ENCODE measurements around the gene RNF213. TPM values are rescaled to one million over a fixed set of nuclear protein-coding genes. Genes with fewer than 3 reads are reported as not detected.

RNF213 gene
- polyA plus RNA-seq, 3 donors from 2014 or later: 12.7 to 117 (median 25.9) TPM

DNA sequence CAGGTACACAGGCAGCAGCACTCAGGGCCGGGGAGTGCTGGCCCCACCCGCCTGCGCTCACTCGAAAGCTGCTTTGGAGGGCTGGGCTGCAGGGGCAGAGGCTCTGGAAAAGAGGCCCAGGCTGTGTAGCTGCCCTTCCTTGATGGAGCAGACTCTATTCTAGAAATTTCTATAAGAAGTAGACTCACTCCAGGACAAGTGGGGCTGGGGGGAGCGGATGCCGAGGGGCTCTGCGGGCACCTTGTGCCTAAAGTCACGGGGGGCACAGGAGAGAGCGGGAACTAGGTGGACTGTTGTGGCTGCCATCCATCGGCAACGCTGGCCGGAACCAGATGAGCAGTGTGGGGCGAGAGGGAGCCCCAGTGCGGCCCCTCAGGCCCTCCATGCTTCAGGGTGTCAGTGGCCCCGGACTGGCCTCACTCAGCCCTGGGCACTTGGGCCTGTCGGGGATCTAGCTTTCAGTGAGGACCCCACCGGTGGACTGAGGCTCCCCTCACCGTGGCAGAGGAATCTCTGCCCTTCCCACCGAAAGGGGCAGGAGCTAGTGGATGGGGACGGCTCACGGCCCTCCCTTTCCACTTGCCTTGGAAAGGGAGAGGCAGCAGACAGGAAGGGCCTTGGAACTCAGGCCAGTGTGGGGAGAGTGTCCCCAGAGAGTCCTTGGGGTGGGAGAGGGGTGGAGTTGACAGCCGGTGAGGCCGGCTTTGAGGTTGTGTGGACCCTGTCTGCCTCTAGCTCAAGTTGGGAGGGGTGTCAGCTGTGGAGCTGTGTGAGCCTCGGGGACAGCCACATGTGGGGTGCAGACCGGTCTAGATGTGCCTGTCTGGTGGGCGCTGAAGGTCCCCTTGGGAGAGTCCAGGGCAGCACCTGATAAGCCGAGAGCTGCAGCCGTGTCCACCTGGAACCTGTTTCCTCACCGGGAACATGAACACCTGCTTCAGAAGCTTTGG lies 170.9 kb downstream of the RNF213 start:
- no peaks in the 10 kb centered on the region for H3K36me3 Mint-ChIP-seq
- H3K9me3 Mint-ChIP-seq: no peaks in the 10 kb centered on the region
- no peak overlapping the region for H3K4me3 Mint-ChIP-seq
- DNase-seq: no peak
- peaks cover 0 to 3% of the 10 kb centered on the region in 2 donors for H3K4me1 Mint-ChIP-seq
- H3K27ac Mint-ChIP-seq: no peak overlapping the region
- no peaks in the 10 kb centered on the region for H3K27me3 Mint-ChIP-seq (ENCODE audit: low read depth in 3 of 3)

GRCh38 chr17:80432350-80432955 lies 171.8 kb downstream of the RNF213 start:
- no peaks in the 10 kb centered on the region for H3K36me3 Mint-ChIP-seq

GRCh38 chr17:80432961-80433550 lies 172.4 kb downstream of the RNF213 start:
- Mint-ChIP-seq H3K4me1 (no peaks in the 10 kb centered on the region), H3K36me3 (no peaks in the 10 kb centered on the region), H3K27ac (no peak overlapping the region), H3K27me3 (ENCODE audit: low read depth in 3 of 3) (no peaks in the 10 kb centered on the region), H3K9me3 (no peaks in the 10 kb centered on the region), H3K4me3 (no peak overlapping the region)
- no peak for DNase-seq

More at GRCh38 chr17:80432350-80432955, 171.8 kb downstream of the RNF213 start:
- H3K9me3 Mint-ChIP-seq: no peaks in the 10 kb centered on the region
- H3K4me3 Mint-ChIP-seq: no peak overlapping the region
- no peaks in the 10 kb centered on the region for H3K27me3 Mint-ChIP-seq (ENCODE audit: low read depth in 3 of 3)
- no peak for DNase-seq
- no peaks in the 10 kb centered on the region for H3K4me1 Mint-ChIP-seq
- no peak overlapping the region for H3K27ac Mint-ChIP-seq

DNA sequence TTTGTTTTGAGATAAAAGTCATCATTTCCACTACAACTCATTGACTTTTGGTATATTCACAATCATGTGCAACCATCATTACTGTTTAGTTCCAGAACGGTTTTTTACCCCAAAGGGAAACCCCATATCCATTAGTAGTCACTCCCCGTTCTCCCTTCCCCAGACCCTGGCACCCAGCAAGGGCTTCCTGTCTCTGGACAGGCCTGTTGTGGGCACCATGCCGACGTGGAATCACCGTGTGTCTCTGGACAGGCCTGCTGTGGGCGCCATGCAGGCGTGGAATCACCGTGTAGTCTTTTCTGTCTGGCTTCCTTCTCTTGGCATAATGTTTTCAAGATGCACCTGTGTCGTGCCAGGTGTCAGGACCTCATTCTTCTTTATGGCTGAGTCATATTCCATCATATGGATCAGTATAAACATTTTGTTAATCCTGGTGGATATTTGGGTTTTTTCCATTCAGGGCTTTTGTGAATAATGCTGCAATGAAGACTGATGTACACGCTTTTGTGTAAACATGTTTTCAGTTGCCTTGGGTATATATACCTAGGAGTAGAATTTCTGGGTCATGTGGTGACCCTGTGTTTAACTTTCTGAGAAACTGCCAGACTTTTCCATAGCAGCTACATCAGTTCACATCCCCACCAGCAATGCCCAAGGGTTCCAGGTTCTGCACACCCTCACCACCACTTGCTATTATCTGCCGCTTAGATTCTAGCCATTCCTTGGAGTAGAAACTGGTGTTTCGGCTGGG lies 173.4 kb downstream of the RNF213 start:
- Mint-ChIP-seq H3K36me3 (no peaks in the 10 kb centered on the region), H3K27me3 (ENCODE audit: low read depth in 3 of 3) (no peaks in the 10 kb centered on the region), H3K4me3 (no peak overlapping the region), H3K9me3 (no peaks in the 10 kb centered on the region), H3K27ac (no peak overlapping the region), H3K4me1 (no peaks in the 10 kb centered on the region)
- no peak for DNase-seq

DNA sequence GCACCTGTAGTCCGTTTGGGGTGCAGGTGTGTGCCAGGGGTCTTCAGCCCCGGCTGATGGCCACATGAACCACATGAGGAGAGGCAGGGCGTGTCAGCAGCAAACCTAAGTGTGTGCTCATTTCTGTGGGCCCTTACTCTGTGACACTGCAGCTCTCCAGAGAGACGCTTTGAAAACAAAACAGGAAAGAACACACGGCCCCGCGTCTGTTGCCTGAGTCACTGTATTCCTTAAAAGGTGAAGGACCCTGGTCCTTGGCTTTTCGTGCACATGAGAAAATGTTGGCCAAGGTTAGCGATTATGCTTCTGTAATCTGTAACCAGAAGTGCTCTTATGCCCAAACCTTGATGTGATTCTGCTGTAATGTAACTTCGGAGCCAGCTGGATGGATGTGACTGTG lies 176.9 kb downstream of the RNF213 start:
- H3K4me1 Mint-ChIP-seq: no peaks in the 10 kb centered on the region
- H3K9me3 Mint-ChIP-seq: no peaks in the 10 kb centered on the region
- no peaks in the 10 kb centered on the region for H3K36me3 Mint-ChIP-seq
- no peak overlapping the region for H3K27ac Mint-ChIP-seq
- H3K27me3 Mint-ChIP-seq (ENCODE audit: low read depth in 3 of 3): peaks cover 0 to 2% (median 0%) of the 10 kb centered on the region in 3 donors
- no peak for DNase-seq
- no peak overlapping the region for H3K4me3 Mint-ChIP-seq

GRCh38 chr17:80438806-80439205 lies 178.2 kb downstream of the RNF213 start:
- Mint-ChIP-seq H3K27me3 (ENCODE audit: low read depth in 3 of 3) (peaks cover 0 to 2% (median 0%) of the 10 kb centered on the region in 3 donors), H3K27ac (no peak overlapping the region), H3K4me3 (no peak overlapping the region), H3K4me1 (no peaks in the 10 kb centered on the region), H3K36me3 (no peaks in the 10 kb centered on the region), H3K9me3 (no peaks in the 10 kb centered on the region)
- DNase-seq: no peak

DNA sequence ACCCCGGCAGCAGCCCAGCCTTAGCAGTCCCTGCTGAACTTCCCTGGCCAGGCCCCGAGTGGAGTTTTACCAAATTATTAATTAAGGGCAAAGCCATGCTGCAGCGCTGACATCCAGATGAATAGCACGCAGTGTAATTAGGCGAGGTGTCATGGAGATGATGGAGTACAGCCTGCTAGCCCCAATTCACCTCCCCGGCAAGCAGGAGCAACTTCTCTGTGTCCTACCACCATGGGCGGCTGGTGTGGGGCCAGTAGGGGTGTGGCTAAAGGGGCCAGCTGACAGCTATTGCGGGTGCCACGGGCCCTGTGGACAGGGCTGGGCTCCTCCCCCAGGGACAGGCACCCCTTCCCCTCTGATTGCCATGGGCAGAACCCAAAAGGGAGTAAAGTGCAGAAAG lies 178.8 kb downstream of the RNF213 start:
- H3K27ac Mint-ChIP-seq: no peak overlapping the region
- no peaks in the 10 kb centered on the region for H3K4me1 Mint-ChIP-seq
- H3K4me3 Mint-ChIP-seq: no peak overlapping the region
- DNase-seq: no peak
- H3K9me3 Mint-ChIP-seq: no peaks in the 10 kb centered on the region
- no peaks in the 10 kb centered on the region for H3K36me3 Mint-ChIP-seq
- H3K27me3 Mint-ChIP-seq (ENCODE audit: low read depth in 3 of 3): peaks cover 0 to 2% (median 0%) of the 10 kb centered on the region in 3 donors

GRCh38 chr17:80441133-80441578 lies 180.5 kb downstream of the RNF213 start:
- Mint-ChIP-seq H3K4me3 (no peak overlapping the region), H3K4me1 (no peaks in the 10 kb centered on the region)

DNA sequence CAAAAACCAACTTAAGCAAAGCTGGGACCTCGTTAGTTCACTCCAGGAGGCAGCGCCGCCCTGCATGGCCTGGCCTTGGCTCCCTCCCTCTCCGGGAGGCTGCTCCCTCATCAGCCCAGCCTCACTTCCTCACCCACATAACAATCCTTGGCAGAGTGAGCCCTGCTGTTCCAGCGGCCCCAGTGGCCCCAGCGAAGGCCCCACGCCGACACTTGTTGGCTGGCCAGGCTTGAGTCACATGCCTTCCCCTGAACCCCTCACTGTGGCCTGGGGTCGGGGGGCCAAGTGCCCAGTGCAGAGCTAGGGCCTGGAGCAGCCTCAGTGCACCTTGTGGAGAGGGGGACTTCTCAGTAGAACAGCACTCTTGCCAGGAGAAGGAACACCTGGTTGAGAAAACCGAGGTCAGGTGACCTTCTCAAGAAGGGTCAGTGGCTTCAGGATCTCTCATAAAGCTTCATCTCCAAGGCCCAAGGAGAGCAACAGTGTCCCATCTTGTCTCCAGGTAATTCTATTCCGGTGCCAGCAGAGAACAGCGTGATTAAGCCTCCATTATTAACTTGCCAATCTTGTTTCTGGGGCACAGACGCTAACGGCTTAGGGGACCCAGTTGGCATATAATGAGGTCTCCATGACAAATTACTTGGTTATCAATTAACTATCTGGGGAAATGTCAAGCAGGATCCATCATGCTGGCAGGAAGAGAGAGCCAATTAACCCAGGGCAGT lies 181.1 kb downstream of the RNF213 start:
- no peaks in the 10 kb centered on the region for H3K36me3 Mint-ChIP-seq
- no peak overlapping the region for H3K27ac Mint-ChIP-seq
- no peaks in the 10 kb centered on the region for H3K4me1 Mint-ChIP-seq

More at GRCh38 chr17:80441133-80441578, 180.5 kb downstream of the RNF213 start:
- DNase-seq: peak; percentile 27 to 43 (median 42)
- no peaks in the 10 kb centered on the region for H3K36me3 Mint-ChIP-seq
- peaks cover 0 to 2% (median 0%) of the 10 kb centered on the region in 3 donors for H3K27me3 Mint-ChIP-seq (ENCODE audit: low read depth in 3 of 3)
- no peaks in the 10 kb centered on the region for H3K9me3 Mint-ChIP-seq
- H3K27ac Mint-ChIP-seq: no peak overlapping the region

DNA sequence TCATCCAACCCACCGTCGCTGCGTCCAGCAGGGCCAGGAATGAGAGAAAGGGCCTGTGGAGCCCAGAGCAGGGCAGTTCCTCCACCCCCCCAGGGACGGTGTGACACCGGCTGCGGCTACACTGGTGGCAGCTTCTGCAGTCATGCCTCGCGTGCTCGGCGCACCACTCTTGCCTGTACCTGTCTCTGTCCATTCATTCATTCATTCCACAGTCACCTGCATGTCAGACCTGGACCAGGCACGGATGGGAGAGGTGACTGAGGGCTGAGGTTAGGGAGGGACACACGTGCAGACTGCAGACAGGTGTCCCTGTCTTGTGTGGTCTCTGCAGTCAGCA lies 181.6 kb downstream of the RNF213 start:
- H3K4me3 Mint-ChIP-seq: no peak overlapping the region
- no peaks in the 10 kb centered on the region for H3K4me1 Mint-ChIP-seq
- DNase-seq: no peak
- H3K27me3 Mint-ChIP-seq (ENCODE audit: low read depth in 3 of 3): peaks cover 0 to 2% (median 0%) of the 10 kb centered on the region in 3 donors
- H3K9me3 Mint-ChIP-seq: no peaks in the 10 kb centered on the region
- H3K36me3 Mint-ChIP-seq: no peaks in the 10 kb centered on the region
- H3K27ac Mint-ChIP-seq: no peak overlapping the region

More for the DNA sequence above, 181.1 kb downstream of the RNF213 start:
- Mint-ChIP-seq H3K4me3 (no peak overlapping the region), H3K9me3 (no peaks in the 10 kb centered on the region), H3K27me3 (ENCODE audit: low read depth in 3 of 3) (peaks cover 0 to 2% (median 0%) of the 10 kb centered on the region in 3 donors)
- DNase-seq: no peak

DNA sequence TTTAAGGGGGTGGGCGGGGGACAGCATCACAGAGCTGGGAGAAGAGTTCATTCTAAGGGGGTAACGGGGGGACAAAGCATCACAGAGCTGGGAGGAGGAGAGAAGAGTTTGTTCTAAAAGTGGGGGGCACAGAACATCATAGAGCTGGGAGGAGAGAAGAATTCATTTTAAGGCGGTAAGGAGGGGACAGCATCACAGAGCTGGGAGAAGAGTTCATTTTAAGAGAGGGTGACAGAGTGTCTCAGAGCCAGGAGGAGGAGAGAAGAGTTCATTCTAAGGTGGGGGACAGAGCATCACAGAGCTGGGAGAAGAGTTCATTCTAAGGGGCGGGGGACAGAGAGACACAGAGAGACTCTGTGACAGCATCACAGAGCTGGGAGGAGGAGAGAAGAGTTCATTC lies 182.1 kb downstream of the RNF213 start:
- H3K36me3 Mint-ChIP-seq: no peaks in the 10 kb centered on the region
- peaks cover 0 to 2% (median 0%) of the 10 kb centered on the region in 3 donors for H3K27me3 Mint-ChIP-seq (ENCODE audit: low read depth in 3 of 3)
- H3K4me1 Mint-ChIP-seq: no peaks in the 10 kb centered on the region
- H3K4me3 Mint-ChIP-seq: no peak overlapping the region
- H3K9me3 Mint-ChIP-seq: no peaks in the 10 kb centered on the region
- no peak for DNase-seq
- H3K27ac Mint-ChIP-seq: no peak overlapping the region

DNA sequence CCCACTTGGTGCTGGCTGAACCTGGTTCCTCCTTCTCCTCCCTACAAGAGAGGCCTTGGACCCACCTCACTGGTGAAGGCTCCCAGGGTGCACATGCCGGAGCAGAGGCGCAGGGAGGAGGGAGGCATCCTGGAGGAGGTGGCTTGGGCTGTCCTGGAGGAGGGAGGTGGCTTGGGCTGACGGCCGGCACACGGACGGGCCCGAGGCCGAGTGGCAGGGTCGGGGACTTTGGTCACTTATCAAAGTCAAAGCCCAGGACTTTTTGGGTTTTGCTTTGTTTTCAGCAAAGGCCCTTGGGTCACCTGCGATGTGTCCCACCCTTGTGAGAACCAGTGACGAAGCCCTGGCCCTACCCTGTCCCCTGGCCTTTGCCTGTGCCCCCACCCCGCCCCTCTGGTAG lies 182.8 kb downstream of the RNF213 start:
- peaks cover 0 to 2% (median 0%) of the 10 kb centered on the region in 3 donors for H3K27me3 Mint-ChIP-seq (ENCODE audit: low read depth in 3 of 3)
- no peak for DNase-seq
- no peaks in the 10 kb centered on the region for H3K9me3 Mint-ChIP-seq
- no peaks in the 10 kb centered on the region for H3K4me1 Mint-ChIP-seq
- no peak overlapping the region for H3K4me3 Mint-ChIP-seq
- H3K36me3 Mint-ChIP-seq: no peaks in the 10 kb centered on the region
- H3K27ac Mint-ChIP-seq: no peak overlapping the region
